HG03439 (cell line): ENCODE data around the gene ABCF1.

ENCODE experiments used
- ATAC-seq: cut with Tn5 transposase; IDR thresholded peaks from one replicate; pipeline ENCODE4 v1.9.1; 2021; ENCODE audit warnings: mild to moderate bottlenecking, moderate library complexity; ENCODE audit not compliant: unreplicated experiment

The ABCF1 gene

DNA sequence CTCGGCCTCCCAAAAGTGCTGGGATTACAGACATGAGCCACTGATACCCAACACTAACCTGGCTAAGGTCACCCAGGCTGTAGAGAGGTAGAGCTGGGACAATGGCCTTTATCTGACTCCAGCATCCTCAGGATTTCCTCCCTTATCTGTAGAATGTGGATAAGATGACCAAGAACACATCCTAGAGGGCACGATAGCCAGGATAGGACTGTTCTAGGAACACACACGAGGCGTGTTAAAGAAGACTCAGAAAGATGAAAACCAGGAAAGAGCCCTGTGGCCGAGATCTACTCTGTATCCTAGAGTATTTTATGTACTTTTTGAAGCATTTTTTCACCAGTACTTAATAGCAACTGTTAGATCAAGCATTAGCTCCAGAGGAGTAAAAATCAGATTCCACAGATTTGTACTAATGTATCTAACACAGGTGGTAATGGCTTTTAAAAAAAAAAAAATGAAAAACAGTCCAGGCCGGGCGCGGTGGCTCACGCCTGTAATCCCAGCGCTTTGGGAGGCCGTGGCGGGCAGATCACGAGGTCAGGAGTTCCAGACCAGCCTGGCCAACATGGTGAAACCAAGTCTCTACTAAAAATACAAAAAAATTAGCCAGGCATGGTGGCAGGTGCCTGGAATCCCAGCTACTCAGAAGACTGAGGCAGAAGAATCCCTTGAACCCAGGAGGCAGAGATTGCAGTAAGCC, 28.5 kb downstream of the ABCF1 start:
- no peak for ATAC-seq

GRCh38 chr6:30600451-30600961, 29.3 kb downstream of the ABCF1 start:
- no peak for ATAC-seq

DNA sequence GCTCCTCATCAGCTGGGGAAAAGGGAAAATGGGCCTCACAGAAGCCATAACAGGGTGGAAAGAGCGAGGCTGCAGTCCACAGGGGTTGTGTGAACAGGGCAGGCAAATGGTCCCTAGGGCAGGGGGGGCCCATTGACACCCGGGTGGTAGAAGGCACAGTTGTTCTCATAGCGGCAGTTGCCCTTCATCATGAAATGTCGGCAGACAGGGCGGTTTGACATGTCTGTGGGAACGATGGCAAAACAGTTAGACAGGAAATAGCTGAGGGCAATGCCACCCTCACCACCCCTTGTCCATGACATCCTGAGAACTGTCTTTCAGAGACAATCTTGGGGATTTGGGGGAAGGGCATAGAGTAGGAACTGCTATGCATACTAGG, 30.2 kb downstream of the ABCF1 start:
- ATAC-seq, result no peak

DNA sequence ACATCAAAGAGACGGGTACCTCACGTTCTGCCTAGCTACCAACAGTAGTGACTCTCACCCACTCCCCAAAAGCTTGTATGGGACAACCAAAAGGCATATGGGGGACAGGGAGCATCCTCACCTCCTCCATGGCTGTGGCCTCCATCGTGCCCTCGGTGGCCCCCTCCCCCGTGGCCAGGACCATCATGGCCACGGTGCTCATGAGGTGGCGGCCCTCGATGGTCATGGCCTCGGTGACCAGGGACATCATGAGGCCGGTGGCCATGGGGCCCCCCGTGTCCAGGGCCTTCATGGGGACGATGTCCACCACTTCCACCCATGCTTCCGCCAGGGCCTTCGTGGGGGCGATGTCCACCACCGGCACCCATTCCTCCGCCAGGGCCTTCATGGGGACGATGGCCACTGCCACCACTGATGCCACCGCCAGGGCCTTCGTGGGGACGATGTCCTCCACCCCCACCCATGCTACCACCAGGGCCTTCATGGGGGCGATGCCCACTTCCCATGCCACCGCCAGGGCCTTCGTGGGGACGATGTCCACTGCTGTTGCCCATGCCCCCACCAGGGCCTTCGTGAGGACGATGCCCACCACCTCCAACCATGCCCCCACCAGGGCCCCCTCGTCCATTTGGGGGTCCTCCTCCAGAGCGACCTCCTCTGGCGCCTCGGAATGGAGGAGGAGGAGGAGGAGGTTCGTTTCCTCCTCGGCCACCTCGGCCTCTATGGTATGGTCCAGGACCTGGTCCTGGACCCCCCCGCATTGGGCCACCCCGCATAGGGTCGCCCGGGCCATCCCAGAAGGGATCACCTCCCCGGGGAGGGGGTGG, 30.8 kb downstream of the ABCF1 start:
- ATAC-seq, result no peak

DNA sequence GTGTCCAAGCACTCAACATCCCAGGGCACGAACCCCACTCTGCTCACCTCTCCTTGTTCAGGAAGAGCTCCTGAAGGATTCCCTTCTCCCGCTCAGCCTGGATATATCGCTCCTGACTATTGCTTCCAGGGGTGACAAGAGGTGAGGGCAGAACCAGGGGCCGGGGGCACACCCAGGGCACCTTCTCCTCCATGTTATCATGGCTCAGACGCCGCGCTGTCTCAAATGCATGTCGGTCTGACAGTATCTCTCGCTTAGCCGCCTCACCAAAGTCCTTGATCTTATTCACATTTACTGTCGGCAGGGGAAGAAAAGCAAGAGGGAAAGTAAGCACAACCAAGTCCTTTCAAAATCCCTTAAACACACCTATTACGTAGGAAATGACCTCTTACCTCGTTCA, 32.7 kb downstream of the ABCF1 start:
- ATAC-seq, result no peak

DNA sequence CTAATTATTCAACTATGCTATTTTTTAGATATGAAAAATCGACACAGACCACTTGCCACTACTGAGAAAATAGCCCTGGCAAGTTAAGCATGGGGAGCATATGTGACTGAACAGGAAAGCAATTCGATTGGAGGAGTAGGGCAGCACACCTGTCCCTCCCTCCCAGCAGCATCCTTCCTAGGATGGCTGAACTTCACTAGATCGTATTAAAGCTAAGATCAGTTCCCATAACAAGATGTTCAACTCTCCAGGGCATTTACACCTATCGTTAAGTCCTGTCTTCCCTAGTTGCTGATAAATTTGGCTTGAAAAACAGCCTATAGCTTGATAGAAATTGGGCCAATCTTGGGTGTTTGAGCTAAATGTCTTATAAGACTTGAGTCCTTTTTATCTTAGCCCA, 38.8 kb downstream of the ABCF1 start:
- ATAC-seq, result no peak

GRCh38 chr6:30611150-30611855, 40.1 kb downstream of the ABCF1 start:
- no peak for ATAC-seq

DNA sequence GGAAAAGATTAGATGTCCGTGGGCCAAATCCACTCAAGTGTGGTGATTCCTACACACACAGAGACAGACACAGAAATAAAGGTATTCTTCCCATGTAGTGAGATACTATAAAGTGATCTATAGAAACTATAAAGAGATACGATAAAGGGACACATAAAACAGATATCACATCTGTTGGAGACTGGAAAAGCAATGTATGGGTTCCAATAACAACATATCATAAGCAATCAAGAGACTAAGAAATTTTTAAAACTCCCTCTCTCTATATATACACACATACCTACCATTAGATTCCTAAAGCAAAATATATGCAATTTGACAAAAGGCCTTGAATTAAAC, 40.6 kb downstream of the ABCF1 start:
- ATAC-seq, result no peak

- no peak for ATAC-seq
Measured at GRCh38 chr6:30612213-30612612, 41.0 kb downstream of the ABCF1 start.

DNA sequence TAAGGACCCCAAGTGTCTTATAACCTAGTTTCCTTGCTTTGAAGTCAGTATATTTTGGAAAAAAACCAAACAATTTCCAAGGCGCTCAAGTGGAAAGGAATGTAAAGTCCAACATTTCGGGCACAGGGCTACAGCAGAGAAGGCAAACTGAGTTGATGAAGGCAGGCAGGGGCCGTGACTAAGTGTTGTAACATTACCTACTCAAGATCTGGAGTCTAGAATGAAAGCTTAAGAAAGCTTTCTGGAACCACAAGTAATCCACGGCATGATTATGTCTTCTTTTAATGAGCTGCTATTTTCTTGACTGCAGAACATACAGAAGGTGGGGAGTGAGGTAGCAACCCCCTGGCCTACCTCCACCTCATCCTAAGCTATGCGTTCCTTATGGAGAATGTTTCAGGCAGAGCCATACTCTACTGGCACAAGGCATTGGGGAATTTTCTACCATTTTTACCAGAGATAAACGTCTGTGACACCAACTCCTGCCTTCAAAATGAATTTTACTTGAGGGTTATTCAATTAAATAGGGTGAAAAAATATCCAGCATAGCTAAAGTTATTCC, 41.5 kb downstream of the ABCF1 start:
- no peak for ATAC-seq

- no peak for ATAC-seq
Measured at GRCh38 chr6:30613251-30614043, 42.2 kb downstream of the ABCF1 start.

DNA sequence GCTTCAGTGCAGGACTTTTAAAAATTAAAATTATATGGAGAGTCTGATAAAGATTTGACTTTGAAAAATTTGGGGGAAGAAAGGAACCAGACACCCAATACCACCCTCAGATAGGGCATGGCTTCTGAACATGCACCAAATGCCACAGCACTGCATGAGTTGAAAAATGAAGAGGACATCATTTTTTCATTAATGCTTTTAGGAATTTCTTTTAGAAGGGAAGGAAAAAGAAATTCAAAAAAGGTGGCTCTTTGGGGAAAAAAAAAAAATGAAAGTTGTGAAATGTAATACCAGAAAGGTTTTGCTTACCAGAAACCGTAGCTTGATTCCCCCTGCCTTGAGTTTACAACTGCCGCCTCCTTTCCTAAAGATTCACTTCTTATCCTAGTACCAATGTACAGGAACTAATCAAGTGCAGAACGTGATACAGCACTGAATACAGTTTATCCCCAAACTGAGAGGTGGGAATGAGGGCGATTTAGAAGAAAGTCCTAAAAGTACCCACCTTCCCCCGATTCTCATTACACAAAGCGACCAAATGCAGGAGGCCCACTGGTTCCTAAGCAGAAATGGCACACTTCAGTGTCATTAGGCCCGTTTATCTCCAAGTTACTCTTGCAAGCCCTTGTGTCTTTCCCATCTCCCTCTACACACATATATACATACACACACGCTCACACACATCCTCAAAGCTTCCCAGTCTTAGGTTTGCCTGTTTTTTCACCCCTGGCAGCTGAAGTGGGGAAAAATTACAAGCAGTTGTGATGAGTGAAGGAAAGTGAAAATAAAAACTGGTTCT, 43.0 kb downstream of the ABCF1 start:
- ATAC-seq, result no peak

DNA sequence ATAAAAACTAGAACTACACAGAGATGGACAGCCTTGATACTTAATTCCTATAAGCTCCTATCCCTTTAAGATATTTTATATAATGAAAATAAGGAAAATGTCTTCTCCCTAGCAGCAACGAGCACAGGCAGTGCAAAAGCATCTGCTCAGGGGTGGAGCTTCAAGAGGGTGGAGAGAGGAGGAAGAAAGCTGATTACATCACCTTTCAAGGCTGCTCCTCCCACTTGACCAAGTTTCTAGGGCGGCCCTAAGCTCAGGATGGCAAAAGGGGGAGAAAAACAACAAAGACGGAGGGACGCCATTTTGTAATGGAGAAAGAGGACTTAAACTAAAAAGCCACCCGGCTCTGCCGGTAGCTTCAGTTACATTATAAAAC, 43.6 kb downstream of the ABCF1 start:
- peak; percentile 37 for ATAC-seq

- ATAC-seq, result no peak
Measured at GRCh38 chr6:30615219-30615957, 44.1 kb downstream of the ABCF1 start.

GRCh38 chr6:30615958-30616810, 44.9 kb downstream of the ABCF1 start:
- ATAC-seq, result no peak

DNA sequence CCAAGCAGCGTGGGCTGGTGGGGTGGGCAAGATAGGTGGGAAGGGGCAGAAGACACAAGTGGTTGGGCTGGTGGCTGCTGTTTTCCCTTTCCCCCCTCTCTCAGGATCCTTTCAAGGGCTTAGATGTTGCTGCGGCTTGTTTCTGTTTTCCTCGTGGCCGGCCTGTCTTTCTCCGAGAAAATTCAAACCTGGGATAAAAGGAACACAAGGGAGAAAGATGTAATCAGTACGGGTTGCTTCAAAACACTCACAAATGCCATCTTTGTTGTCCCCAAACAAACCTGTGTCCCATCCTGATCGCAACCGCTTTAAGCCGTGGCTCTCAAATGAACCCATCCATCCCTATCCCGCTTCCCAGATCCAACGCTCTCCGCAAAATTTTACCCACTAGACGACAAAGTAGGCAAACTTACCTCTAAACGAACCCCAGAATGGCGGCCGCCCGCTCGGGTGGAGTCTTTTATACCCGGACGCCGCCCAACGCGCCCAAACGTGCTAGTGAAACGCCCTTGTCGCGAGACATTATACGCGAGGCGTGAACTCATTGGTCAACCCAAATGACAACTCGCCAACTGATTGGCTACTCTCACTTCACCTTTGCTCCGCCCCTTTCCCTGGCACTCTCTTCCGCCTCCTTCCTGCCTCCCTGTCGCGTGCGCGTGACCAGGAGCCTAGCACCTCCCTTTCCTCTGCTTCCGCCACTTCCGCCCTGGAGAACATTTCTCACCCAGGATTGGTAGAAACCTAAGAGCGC, 45.7 kb downstream of the ABCF1 start, which contains the start of gene PPP1R10:
PPP1R10 (minus strand) TSS at position 433 of the 754 bp plus-strand sequence. CDS start 7,299 bp downstream, outside the sequence.
- peak; percentile 81 for ATAC-seq

DNA sequence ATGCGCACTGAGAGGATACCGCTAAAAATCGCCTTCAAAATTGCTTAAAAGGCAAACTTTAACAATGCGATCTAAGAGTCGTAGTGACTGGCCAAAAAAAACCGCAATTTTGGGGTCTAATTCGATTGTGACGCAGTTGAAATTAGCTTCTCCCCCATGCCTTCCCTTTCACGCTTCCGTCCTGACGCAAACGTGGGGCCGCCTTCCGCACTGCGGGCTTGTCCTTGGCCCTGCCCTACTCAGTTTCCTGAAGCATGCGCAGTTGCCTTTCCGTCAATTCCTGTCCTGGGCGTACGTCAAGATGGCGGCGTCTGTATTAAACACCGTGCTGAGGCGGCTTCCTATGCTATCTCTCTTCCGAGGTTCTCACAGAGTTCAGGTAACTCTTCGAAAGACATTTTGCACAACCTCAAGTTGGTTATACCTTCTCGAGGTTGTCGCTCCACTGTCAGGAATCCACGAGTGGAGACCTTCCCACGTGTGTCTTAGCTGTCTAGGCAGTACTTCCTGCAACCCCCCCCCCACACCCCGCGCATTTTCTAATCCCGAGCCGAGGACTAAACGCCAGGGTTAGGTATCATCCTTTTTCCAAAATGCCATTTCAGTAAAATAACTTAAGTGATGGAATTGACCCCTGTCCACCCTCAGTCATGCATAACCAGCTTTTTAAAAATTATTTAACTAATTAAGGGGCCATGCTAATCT, 46.5 kb downstream of the ABCF1 start, which contains the start of gene MRPS18B:
MRPS18B (plus strand) TSS at position 276 of the 705 bp plus-strand sequence; CDS start at position 302, 26 bp downstream.
- peak; percentile 76 for ATAC-seq
